Stimulated activated CD8-positive, alpha-beta memory T cell treated with anti-CD3 and anti-CD28 coated beads, Interleukin-2, amount 100 ng/mL, for 1 hour (primary cell): ENCODE measurements around the gene SLC6A9.
A peak's percentile ranks its signal among the peaks of the same experiment; 100 is the strongest.

ENCODE experiments used
- DNase-seq, 2 donors: peaks; one replicate each; pipeline ENCODE4 v3.0.0-alpha.2; 2020; ENCODE audit warnings: low read depth in 2 of 2

SLC6A9 gene

DNA sequence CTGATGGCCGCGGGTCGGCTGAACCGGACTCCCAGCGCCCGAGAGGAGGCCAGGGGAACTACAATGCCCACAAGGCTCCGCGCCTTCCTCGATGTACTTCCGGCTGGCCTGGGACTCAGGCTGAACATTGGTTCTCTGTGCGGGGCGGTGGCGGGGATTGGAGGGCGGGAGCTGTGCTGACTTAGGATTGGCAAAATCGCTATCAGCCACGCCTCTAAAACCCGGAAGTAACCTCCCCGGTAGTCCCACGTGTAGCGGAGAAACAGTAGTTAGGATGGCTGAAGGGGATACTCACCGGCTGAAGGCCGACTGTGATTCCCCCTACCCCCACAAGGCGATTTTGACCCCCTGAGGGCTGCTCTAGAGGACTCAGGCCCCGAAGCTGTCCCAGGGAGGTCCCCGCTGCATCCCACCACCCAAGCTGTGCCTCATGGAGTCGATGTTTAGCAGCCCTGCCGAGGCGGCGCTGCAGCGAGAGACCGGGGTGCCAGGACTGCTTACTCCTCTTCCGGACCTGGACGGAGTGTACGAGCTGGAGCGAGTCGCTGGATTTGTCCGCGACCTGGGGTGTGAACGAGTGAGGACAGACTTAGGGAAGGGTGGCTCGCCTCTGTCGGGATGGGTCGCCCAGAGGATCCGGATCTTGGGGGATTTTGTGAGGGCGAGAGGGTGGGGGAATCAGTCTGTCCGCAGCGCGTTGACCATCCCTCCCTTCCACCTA, 61.4 kb downstream of the SLC6A9 start, which contains the start of gene DPH2:
DPH2 (plus strand) TSS at position 265 of the 721 bp plus-strand sequence; CDS start at position 431, 166 bp downstream.
- peak; percentile 85 to 89 for DNase-seq

DNA sequence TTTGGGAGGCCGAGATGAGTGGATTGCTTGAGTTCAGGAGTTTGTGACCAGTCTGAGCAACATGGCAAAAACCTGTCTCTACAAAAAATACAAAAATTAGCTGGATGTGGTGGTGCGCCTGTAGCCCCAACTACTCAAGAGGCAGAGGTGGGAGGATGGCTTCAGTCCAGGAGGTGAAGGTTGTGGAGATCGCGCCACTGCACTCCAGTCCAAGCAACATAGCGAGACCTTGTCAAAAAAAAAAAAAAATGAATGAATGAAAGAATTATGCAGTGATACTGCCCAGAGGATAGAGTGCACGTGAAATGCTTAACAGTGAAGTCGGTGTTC, 61.9 kb downstream of the SLC6A9 start:
- DNase-seq: no peak

DNA sequence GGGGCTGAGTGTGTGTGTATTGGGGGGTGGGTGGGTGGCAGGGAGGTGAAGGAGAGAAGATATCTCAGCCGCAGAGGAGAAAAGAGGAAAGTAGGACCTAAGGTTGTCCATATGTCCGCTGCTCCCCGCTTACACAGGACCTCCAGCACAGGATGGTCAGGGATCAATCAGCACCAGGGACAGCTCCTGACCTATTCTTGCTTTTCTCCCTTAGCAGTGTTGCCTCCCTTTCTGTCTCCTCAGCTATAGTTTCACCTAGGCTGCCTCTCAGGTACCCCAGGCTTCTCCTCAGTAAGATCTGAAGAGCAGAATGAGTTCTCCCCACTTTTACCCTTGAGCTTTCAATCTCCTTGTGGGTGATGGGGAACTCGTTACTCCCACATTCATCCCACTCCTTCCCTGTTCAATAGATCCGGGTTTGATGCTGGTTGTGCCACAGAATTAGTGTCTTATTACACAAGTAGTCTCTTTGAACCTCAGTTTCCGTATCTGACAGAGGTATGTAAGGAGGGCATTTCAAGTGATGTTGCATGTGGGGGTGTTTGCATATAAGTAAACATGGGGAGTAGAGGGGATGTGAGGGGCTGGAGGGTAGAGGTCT, 62.8 kb downstream of the SLC6A9 start:
- DNase-seq: no peak

DNA sequence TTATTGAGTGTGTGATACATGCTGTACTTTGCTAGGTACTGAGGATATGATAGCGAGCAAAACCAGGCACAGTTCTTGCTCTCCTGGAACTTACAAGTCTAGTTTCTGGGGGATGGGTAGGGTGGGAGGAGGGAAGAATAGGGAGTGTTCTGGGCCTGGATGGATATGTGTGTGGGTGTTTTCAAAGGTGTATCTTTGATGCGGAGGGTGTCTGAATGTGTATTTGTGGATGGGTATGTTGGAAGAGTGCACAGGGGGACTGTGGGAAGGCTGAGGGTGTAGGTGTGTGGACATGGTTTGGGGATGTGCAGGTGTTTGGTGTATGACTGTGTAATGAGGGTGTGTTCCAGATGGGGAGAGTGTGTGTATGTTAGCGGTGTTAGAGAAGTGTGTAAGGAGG, 65.9 kb downstream of the SLC6A9 start:
- DNase-seq: no peak

DNA sequence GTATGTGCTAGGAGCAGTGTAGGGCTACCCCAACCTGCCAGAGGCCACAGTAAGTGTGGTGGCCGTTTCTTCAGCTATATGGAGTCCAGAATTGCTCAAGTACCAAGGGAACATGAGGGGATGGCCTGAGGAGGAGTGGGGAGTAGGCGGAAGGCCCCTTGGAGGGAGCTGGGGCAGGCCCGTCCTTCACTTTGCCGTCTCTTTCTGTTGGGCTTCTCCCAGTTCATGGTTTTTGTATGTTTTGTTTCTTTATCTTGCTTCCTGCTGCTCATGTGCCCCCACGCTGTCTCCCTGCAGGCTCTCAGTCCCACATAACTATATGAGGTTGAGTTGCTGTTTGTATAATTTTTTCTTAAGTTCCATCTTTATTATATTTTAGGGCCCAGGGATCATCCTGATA, 67.4 kb downstream of the SLC6A9 start:
- DNase-seq: no peak

DNA sequence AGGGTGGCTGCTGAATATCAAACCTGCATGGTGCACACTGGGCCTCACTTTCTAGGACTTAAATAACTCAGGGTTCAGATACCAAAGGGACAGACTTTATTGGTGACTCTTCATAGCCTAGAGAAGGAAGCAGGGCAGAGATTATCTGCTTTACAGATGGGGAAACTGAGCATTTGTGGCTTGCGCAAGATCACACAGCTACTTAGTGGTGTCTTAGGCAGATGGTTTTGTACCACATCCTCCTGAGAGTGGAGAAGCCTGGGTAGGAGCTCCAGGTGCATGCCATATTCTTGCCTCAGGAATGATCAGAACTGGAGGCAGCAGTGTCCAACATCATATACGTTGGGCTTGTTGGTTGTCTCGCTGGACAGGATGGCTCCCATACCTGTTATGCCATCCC, 68.3 kb downstream of the SLC6A9 start:
- DNase-seq: no peak

DNA sequence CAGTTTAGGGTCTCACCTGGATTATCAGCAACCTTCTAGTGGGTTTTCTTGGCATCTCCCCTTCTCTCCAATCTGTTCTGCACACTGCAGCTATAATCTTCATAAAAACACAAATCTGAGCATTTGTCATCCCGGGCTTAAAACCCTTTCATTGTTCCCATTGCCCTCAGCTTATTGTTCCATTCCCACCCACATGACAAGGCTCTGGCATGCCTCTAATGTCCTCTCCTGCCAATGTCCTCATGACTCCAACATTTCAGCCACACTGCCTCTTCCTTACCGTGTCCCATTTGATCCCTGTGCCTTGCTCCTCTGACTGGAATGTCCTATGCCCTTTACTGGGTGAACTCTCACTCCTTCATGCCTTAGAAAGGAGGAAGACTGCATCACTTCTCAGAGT, 68.9 kb downstream of the SLC6A9 start:
- DNase-seq: no peak

DNA sequence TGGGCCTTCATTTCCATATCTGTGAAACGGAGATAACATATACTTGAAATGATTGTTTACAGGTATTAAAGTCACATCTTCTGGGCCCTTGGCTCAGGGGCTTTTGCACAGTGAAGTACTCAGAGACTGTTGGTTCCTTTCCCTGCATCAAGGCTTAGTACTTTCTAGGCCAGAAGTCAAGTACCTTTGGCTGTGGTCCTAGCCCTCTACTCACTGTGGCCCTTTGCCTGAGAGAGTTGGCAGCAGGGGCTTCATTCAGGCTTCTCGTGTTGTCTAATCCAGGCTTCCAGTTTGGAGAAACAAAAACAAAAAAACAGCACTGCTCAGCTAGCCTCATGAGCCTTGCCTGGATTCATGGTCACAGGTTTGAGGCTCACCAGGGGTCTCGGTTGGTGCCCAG, 69.6 kb downstream of the SLC6A9 start:
- DNase-seq: no peak

DNA sequence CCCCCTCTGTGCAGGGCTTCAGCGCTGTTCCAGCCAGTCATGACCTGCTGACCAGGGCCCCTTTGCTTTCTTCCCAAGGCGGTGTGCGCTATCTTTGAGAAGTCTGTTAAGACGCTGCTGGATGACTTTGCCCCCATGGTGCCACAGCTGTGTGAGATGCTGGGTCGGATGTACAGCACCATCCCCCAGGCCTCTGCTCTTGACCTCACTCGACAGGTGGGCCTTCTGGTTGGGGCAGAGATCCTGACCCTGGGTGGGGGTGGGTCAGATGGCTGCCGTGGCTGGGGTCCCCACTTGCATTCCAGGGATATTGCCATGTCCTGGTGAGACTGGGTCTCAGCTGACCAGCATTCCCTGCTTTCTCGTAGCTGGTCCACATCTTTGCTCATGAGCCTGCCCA, 70.5 kb downstream of the SLC6A9 start:
- no peak for DNase-seq

DNA sequence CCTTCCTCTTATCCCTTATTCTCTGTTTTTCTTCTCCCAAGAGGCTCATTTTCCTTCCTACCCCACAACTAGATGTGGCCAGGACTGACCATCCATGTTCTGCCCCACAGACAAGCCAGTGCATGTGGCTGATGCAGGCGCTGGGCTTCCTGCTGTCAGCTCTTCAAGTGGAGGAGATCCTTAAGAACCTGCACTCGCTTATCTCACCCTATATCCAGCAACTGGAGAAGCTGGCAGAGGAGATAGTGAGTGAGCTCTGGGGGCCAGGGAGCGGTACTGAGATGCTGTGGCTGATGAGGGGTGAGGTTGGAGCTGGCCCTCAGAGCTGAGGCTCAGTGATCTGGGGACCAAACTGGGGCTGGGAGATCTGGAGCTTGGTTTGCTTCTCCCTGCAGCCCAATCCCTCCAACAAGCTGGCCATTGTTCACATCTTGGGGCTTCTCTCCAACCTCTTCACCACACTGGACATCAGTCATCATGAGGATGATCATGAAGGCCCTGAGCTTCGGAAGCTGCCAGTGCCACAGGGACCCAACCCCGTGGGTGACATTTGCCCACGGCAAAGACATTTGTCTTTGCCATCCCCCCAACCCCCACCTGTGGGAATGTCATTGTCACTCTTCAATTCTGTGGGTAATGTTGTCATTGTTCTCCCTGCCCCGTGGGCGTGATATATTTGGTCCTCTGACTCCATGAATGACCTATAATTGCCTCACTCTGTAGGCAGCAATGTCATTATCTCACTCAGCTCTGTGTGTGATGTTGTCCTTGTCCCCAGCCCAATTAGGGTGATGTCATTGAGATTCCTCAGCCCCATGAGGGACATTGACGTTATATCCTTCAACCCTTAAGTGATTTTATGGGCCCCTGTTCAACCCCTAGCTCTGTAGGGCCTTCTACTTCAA, 72.7 kb downstream of the SLC6A9 start:
- no peak for DNase-seq

DNA sequence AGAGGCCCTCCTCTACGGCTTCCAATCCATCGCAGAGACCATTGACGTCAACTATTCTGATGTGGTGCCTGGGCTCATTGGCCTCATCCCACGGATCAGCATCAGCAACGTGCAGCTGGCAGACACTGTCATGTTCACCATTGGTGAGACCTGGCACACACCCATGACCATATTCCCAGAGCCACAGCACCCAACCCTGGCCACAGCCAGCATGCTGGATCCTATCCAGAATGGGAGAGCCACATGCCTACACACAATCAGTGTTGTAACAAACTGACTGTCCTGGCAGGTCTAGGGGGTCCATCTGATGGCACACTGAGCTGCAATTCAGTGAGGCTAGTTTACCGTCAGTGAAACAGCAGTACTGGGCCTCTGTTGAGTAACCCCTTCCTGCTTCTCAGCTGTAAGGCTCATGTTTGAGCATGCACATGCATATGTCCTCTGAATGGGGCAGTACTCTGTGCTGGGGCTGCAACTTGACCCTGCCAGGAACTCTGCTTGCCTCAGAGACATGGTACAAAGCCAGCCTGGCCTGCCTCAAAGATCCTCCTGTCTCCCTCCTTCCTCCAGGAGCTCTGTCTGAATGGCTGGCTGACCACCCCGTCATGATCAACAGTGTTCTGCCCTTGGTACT, 73.7 kb downstream of the SLC6A9 start:
- DNase-seq: no peak

DNA sequence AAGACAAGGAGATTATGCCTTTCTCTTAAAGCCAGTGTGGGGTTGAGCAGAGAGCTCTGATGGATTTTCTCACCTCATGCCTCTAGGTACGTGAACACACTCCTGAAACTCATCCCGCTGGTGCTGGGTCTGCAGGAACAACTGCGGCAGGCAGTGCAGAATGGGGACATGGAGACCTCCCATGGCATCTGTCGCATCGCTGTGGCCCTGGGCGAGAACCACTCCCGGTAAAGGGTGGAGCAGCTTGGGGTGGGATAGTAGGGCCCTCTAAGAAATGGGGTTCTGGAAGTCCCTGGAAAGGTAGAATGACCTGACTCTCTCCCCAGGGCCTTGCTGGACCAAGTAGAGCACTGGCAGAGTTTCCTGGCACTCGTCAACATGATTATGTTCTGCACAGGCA, 75.0 kb downstream of the SLC6A9 start:
- DNase-seq: no peak

DNA sequence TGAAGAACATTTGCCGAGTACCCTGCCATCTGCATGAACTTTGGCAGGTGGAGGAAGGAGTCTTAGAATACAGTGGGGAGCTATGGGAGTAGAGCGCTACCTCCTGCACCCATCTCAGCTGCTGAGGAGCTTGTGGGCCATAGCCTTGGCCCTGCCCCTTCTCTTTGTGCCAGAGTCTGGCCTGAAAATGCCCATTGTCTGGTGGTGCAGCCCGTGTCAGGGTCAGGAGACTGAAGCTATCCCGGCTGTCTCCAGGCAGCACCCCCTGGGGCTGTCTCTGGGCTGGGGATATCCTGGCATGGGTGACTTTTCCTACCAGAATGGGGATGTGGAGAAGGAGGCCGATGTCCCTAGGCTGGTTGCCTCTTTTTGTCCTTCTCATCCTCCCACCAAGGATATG, 77.2 kb downstream of the SLC6A9 start:
- no peak for DNase-seq

DNA sequence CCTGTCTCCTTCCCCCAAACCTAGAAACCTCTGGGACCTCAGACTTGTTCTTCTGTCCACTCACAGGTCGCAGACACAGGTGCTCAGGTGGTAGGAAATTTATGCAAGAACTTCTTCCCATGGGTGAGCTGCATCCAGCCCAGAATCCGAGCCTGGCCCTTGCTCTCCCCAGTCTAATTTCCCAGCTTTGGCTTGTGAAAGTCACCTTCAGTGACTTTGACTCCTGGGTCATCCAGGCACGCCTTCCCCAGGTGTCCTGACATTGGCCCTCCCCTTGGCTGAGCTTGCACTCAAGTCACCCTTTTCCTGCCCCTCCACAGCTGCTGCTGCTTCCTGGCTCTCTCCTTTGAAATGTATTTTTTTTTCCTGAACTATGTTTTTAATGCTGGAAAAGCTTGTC, 77.9 kb downstream of the SLC6A9 start:
- DNase-seq: no peak

DNA sequence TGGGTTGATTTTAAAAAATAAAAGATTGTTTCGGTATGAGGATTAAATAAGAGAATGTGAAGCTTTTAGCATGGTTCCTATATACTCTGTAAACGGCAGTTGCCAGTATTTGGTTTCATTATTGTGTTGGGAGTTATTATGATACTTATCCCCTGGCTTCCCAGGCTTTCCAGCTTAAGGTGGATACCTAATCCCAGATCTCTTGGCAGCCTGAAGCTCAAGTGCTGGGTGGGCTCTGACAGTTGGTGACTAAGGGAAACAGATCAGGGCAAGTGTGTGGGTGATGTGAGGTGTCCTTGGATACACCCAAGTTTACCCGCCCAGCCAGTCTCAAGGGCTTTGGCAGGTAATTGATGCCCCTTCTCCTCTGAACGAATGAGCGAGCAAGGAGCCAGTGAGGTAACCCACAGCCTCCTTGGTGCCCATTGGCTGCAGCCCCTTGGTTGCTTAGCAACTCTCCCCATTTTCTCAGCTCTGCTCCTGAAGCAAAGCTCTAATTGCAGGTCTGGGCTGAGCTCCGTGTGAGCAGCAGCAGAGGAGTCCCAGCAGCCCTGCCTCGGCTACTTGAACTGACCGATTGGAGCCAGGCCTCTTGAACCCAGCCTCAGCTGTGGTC, 78.4 kb downstream of the SLC6A9 start:
- no peak for DNase-seq

DNA sequence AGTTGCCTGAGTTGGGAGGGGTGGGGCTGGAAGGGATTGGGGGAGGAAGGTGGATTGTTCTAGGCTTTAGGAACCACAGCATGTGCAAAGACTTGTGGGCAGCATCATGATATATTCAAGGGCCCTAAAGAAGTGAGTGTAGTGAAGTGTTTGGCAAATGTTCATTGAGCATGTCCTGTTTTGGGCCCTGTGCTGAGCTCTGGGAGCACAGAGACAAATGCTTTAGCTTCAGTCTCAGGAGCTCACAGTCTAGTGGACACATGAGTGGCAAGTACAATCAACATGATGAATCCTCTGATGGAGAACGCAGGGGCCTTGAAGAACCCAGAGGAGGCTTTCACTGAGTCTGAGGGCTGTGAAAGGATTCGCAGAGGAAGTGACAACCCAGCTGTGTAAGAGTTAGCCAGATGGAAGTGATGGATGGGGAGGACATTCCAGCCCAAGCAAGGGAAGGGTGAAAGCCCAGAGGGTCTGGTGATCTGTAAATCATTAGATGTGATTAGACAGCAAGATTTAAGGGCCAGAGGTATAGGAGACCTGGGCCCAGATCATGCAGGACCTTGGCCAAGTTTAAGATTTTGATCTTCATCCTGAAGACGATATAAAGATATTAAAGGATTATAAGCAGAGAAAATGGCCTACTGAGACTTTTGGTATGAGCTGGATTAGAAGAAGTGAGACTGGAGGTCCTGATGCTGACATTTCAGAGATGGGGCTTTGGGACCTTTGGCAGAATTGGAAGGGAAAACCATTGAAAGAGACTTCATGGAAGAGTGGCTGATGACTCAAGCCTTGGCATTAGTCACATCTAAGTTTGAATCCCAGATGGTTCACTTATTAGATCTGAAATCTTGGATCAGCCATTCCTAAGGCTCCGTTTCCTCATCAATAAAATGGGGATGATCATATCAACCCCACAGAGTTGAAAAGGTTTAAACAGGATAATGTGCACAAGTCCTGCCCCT, 80.0 kb downstream of the SLC6A9 start:
- no peak for DNase-seq

DNA sequence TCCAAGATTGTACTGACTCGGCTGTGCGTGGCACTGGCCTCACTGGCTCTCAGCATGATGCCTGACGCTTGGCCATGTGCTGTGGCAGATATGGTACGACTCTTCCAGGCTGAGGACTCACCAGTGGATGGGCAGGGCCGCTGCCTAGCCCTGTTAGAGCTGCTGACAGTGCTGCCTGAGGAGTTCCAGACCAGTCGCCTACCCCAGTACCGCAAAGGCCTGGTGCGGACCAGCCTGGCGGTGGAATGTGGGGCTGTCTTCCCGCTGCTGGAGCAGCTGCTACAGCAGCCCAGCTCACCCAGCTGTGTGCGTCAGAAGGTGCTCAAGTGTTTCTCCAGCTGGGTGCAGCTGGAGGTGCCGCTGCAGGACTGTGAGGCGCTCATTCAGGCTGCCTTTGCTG, 81.6 kb downstream of the SLC6A9 start:
- DNase-seq: no peak

DNA sequence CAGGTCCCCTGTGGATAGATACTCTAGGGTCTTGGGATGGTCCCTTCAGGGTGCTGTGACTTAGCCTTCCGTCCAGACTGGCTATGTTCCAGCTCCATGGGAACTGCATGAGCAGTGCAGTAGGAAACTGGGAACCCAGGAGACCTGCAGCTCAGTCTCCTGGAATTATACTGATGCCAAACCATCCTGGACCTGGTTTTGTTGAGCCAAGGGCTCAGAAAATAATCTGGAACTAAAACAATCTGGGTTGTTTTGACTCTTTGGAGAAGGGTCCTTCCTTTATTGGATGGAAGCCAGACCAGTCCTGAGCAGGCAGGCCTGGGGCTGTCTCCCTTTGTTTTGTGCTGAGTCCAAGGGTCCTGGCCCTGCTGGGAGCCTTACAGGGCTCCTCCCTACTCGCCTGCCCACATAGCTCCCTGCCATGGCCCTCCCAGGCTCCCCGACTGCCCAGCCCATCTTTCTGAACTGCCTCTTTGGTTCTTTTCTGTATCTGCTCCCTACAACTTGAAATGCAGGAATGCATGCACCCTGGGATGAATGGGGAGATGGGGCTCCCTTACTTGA, 83.3 kb downstream of the SLC6A9 start:
- no peak for DNase-seq

DNA sequence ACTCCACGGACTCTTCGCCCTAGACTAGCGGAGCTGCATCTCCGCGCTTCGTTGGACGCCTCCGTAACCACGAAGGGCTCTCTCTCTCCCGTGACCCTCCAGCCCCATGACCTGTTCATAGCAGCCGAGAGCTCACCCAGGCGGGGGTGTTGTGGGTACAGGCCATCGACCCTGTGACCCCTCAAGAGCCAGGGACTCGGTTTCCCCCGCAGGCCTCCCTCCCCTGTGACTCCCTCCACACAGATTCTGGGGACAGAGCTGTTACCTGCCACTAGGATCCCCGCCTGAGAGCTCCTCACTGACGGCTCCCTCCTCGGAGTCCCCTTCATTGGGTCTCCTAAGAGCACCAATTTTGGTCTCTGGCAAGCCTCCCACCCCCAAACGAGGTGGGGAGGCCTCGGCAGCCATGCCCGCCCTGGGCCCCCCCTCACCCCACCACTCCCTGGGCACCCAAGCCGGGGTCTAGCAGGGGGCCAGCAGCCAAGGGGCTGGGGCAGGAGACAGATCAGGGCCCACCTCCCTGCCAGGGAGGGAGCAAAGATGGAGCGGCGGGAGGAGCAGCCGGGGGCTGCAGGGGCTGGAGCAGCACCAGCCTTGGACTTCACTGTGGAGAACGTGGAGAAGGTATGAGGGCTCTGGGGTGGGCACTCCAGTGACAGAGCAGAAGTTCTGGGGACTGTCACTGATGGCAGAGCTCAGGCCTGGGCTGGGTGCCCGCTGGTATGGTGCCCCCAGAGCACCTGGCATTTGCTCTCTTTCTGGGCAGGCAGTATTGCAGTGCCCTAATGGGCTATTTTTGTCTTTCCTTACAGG, 84.0 kb downstream of the SLC6A9 start:
- DNase-seq: no peak
